K562 (cell line): ENCODE measurements around the gene RAB6B. TPM values are rescaled to one million over a fixed set of nuclear protein-coding genes. Genes with fewer than 3 reads are reported as not detected.

Source experiments
- CAMTA2 ChIP-seq: fragments of 250-450 bp; sonication (Bioruptor Pico); conservative IDR thresholded peaks from 2 replicates; pipeline ENCODE4 v1.5.1; 2022
- CBFA2T2 ChIP-seq: fragments of 450-650 bp; conservative IDR thresholded peaks from 2 replicates; pipeline ENCODE4 v1.6.1; 2017; ENCODE audit warnings: mild to moderate bottlenecking
- FOXK2 ChIP-seq, 2 experiments: fragments of 450-650 bp; IDR thresholded peaks in 1 of 2; conservative IDR thresholded peaks in 1 of 2; 2 replicates each; pipeline ENCODE4 v1.6.1; 2016; ENCODE audit warnings: low read depth in 2 of 2, mild to moderate bottlenecking in 1 of 2
- GATAD2A ChIP-seq: fragments of 450-650 bp; IDR thresholded peaks from 2 replicates; pipeline ENCODE4 v1.6.1; 2017
- GTF2A2 ChIP-seq: IDR thresholded peaks from 2 replicates; pipeline ENCODE4 v1.6.1; 2016; ENCODE audit warnings: mild to moderate bottlenecking, missing genetic modification characterization, missing compliant biosample characterization
- HDGF ChIP-seq: fragments of 450-650 bp; IDR thresholded peaks from 2 replicates; pipeline ENCODE4 v1.6.1; 2016
- HOXB6 ChIP-seq: fragments of 250-450 bp; sonication (Bioruptor Pico); IDR thresholded peaks from 2 replicates; pipeline ENCODE4 v1.5.1; 2022; ENCODE audit warnings: mild to moderate bottlenecking, borderline replicate concordance
- KAT7 ChIP-seq: sonication (generic); formaldehyde crosslinking; IDR thresholded peaks from 2 replicates; pipeline ENCODE4 v1.8.0; 2022; ENCODE audit warnings: missing genetic modification reagents, mild to moderate bottlenecking, borderline replicate concordance
- NFATC3 ChIP-seq: fragments of 450-650 bp; IDR thresholded peaks from 2 replicates; pipeline ENCODE4 v1.6.1; 2017; ENCODE audit warnings: mild to moderate bottlenecking
- PYGO2 ChIP-seq: fragments of 450-650 bp; IDR thresholded peaks from 2 replicates; pipeline ENCODE4 v1.6.1; 2016; ENCODE audit warnings: mild to moderate bottlenecking, missing genetic modification characterization, moderate library complexity, missing compliant biosample characterization
- SAFB ChIP-seq: fragments of 200-400 bp; formaldehyde crosslinking; IDR thresholded peaks from 2 replicates; pipeline ENCODE4 v1.6.1; 2017; ENCODE audit warnings: low read depth, low read length, borderline replicate concordance
- SMC3 ChIP-seq: conservative IDR thresholded peaks from 2 replicates; pipeline ENCODE4 v1.6.1; 2011; ENCODE audit warnings: low read depth, low read length, improper control_type of control experiment; ENCODE audit not compliant: insufficient read depth
- TAF15 ChIP-seq: fragments of 200-400 bp; formaldehyde crosslinking; IDR thresholded peaks from 2 replicates; pipeline ENCODE4 v1.6.1; 2017; ENCODE audit warnings: mild to moderate bottlenecking, low read depth, low read length, moderate library complexity
- TBP ChIP-seq: optimal IDR thresholded peaks from 2 replicates; pipeline ENCODE3; 2011; ENCODE audit warnings: low read depth, low read length, improper control_type of control experiment
- TCF7L2 ChIP-seq: fragments of 150-350 bp; IDR thresholded peaks from 2 replicates; pipeline ENCODE4 v1.6.1; 2016; ENCODE audit warnings: low read depth, mild to moderate bottlenecking, low read length, moderate library complexity
- ZBTB17 ChIP-seq: fragments of 450-650 bp; formaldehyde crosslinking; IDR thresholded peaks from 2 replicates; pipeline ENCODE4 v1.4.0; 2020; ENCODE audit warnings: mild to moderate bottlenecking
- ZFP36 ChIP-seq: fragments of 150-350 bp; IDR thresholded peaks from 2 replicates; pipeline ENCODE4 v1.6.1; 2018; ENCODE audit warnings: low read length, low read depth; ENCODE audit not compliant: partially characterized antibody
- polyA plus RNA-seq, 8 experiments: library from polyadenylated mRNA; depleted of rRNA in 4 of 8; stranded (reverse) in 5 of 8; unstranded in 3 of 8; fragments of >200 nt; fragmentation: Nextera tagmentation in 2 of 8; fragmentation: Illumina TruSeq in 1 of 8; extraction: Ambion mirVana in 2 of 8; extraction: Trizol in 1 of 8; gene quantifications; 2 replicates each; pipeline versions ENCODE4 v1.2.1 to v1.2.3, GENCODE V29; 2011 to 2014; ENCODE audit warnings: inconsistent platforms in 1 of 8, missing spikeins in 1 of 8
- total RNA-seq, 7 experiments: library from RNA; depleted of rRNA in 6 of 7; stranded (reverse); fragments of >200 nt in 6 of 7; fragmentation: Illumina TruSeq in 2 of 7; extraction: Trizol in 2 of 7; gene quantifications; 2 replicates each; pipeline versions ENCODE4 v1.2.1 to v1.2.3, GENCODE V29; 2011 to 2021; ENCODE audit warnings: low replicate concordance in 1 of 7
- TF ChIP-seq, protein P1 (sequence below), 3 experiments: fragments of 200-800 bp in 1 of 3; sonication (Bioruptor generic) in 1 of 3; sonication (generic) in 1 of 3; formaldehyde crosslinking in 1 of 3; IDR thresholded peaks; 2 replicates each; pipeline versions ENCODE4 v1.6.1 to v1.8.0; 2016 to 2022; ENCODE audit warnings: mild to moderate bottlenecking in 2 of 3, missing compliant biosample characterization in 2 of 3, missing genetic modification characterization in 2 of 3, missing genetic modification reagents in 1 of 3
- TF ChIP-seq, protein P2 (sequence below): sonication (generic); formaldehyde crosslinking; IDR thresholded peaks from 2 replicates; pipeline ENCODE4 v1.8.0; 2023; ENCODE audit warnings: mild to moderate bottlenecking, missing genetic modification reagents
- TF ChIP-seq, protein P3 (sequence below): fragments of 450-650 bp; IDR thresholded peaks from 2 replicates; pipeline ENCODE4 v1.6.1; 2014; ENCODE audit warnings: low read depth, mild to moderate bottlenecking, moderate library complexity, borderline replicate concordance
- TF ChIP-seq, protein P4 (sequence below): IDR thresholded peaks from 2 replicates; pipeline ENCODE4 v1.6.1; 2014; ENCODE audit warnings: antibody characterized with exemption

Gene RAB6B
- total and polyA plus RNA-seq, 9 of the 15 experiments (the other 6 are each of a cell fraction or from before 2014, with no cell fraction given): 0.60 to 18.1 (median 1.5) TPM

DNA sequence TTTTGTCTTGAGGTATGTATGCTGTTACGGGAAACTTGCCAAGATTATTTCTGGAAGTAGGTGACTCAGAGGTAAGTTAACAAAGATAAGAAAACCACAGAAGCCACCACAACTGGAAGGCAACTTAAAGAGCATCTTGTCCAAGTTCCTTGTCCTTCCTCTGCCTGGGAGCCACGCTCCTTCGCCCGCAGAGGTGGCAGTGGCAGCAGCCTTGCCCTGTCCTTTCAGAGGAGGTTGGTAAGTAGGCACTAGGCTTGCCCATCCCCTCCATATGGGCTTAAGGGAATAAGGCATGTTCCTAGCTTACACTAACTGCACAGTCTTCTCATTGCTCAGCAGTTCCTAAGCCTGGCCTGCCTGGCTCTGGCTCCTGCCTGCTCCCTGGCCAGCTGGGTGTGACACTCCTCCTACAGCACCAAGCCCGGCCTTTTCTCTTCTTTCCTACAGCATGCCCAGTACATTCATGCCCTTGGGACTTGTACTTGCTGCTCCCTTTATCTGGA, 48.0 kb upstream of the RAB6B start (continued):
- TF ChIP-seq, protein P1, sequence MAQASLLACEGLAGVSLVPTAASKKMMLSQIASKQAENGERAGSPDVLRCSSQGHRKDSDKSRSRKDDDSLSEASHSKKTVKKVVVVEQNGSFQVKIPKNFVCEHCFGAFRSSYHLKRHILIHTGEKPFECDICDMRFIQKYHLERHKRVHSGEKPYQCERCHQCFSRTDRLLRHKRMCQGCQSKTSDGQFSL (CRISPR knock-in tag; IDR thresholded peaks at IDR 0.05): no peak
- TF ChIP-seq, protein P1 (tag; IDR thresholded peaks at IDR 0.05): no peak
- no peak for TF ChIP-seq HDGF
- no peak for TF ChIP-seq GTF2A2 (tag)
- no peak for TF ChIP-seq HOXB6 (CRISPR knock-in tag)
- no peak for TF ChIP-seq FOXK2 (conservative IDR thresholded peaks at IDR 0.05 in 1 of 2, IDR thresholded peaks at IDR 0.05 in 1 of 2; ENCODE audit: low read depth in 2 of 2)
- no peak for TF ChIP-seq NFATC3
- no peak for TF ChIP-seq SMC3
- no peak for TF ChIP-seq SAFB
- peak; percentile 70 for TF ChIP-seq CBFA2T2
- no peak for TF ChIP-seq GATAD2A
- TF ChIP-seq ZFP36: no peak
- TF ChIP-seq, protein P2, sequence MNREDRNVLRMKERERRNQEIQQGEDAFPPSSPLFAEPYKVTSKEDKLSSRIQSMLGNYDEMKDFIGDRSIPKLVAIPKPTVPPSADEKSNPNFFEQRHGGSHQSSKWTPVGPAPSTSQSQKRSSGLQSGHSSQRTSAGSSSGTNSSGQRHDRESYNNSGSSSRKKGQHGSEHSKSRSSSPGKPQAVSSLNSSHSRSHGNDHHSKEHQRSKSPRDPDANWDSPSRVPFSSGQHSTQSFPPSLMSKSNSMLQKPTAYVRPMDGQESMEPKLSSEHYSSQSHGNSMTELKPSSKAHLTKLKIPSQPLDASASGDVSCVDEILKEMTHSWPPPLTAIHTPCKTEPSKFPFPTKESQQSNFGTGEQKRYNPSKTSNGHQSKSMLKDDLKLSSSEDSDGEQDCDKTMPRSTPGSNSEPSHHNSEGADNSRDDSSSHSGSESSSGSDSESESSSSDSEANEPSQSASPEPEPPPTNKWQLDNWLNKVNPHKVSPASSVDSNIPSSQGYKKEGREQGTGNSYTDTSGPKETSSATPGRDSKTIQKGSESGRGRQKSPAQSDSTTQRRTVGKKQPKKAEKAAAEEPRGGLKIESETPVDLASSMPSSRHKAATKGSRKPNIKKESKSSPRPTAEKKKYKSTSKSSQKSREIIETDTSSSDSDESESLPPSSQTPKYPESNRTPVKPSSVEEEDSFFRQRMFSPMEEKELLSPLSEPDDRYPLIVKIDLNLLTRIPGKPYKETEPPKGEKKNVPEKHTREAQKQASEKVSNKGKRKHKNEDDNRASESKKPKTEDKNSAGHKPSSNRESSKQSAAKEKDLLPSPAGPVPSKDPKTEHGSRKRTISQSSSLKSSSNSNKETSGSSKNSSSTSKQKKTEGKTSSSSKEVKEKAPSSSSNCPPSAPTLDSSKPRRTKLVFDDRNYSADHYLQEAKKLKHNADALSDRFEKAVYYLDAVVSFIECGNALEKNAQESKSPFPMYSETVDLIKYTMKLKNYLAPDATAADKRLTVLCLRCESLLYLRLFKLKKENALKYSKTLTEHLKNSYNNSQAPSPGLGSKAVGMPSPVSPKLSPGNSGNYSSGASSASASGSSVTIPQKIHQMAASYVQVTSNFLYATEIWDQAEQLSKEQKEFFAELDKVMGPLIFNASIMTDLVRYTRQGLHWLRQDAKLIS (CRISPR knock-in tag): no peak
- TF ChIP-seq TAF15: no peak
- no peak for TF ChIP-seq KAT7 (CRISPR knock-in tag)
- no peak for TF ChIP-seq CAMTA2 (CRISPR knock-in tag)
- no peak for TF ChIP-seq ZBTB17 (CRISPR knock-in tag)
- TF ChIP-seq TBP: peak; percentile 58
- TF ChIP-seq PYGO2 (tag): no peak
- TF ChIP-seq, protein P3, sequence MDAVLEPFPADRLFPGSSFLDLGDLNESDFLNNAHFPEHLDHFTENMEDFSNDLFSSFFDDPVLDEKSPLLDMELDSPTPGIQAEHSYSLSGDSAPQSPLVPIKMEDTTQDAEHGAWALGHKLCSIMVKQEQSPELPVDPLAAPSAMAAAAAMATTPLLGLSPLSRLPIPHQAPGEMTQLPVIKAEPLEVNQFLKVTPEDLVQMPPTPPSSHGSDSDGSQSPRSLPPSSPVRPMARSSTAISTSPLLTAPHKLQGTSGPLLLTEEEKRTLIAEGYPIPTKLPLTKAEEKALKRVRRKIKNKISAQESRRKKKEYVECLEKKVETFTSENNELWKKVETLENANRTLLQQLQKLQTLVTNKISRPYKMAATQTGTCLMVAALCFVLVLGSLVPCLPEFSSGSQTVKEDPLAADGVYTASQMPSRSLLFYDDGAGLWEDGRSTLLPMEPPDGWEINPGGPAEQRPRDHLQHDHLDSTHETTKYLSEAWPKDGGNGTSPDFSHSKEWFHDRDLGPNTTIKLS: no peak
- no peak for TF ChIP-seq TCF7L2
- TF ChIP-seq, protein P4, sequence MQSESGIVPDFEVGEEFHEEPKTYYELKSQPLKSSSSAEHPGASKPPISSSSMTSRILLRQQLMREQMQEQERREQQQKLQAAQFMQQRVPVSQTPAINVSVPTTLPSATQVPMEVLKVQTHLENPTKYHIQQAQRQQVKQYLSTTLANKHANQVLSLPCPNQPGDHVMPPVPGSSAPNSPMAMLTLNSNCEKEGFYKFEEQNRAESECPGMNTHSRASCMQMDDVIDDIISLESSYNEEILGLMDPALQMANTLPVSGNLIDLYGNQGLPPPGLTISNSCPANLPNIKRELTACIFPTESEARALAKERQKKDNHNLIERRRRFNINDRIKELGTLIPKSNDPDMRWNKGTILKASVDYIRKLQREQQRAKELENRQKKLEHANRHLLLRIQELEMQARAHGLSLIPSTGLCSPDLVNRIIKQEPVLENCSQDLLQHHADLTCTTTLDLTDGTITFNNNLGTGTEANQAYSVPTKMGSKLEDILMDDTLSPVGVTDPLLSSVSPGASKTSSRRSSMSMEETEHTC: no peak
